HepG2 (cell line): ENCODE measurements around the gene MAST1. TPM values are rescaled to one million over a fixed set of nuclear protein-coding genes. Genes with fewer than 3 reads are reported as not detected.

Source experiments
- ATAD3A ChIP-seq: sonication (generic); formaldehyde crosslinking; IDR thresholded peaks from 2 replicates; pipeline ENCODE4 v1.4.0; 2020; ENCODE audit warnings: missing genetic modification reagents
- HNRNPL ChIP-seq: fragments of 200-400 bp; formaldehyde crosslinking; IDR thresholded peaks from 2 replicates; pipeline ENCODE4 v1.6.1; 2017; ENCODE audit warnings: mild to moderate bottlenecking, low read depth, low read length
- HOXA9 ChIP-seq: sonication (generic); formaldehyde crosslinking; IDR thresholded peaks from 2 replicates; pipeline ENCODE4 v1.8.1; 2022; ENCODE audit warnings: missing genetic modification reagents, mild to moderate bottlenecking, moderate library complexity, borderline replicate concordance
- KAT7 ChIP-seq: IDR thresholded peaks from 2 replicates; pipeline ENCODE4 v1.6.1; 2018; ENCODE audit warnings: borderline replicate concordance, missing compliant biosample characterization
- MAFG ChIP-seq: sonication (generic); formaldehyde crosslinking; IDR thresholded peaks from 2 replicates; pipeline ENCODE4 v1.5.1; 2020; ENCODE audit warnings: mild to moderate bottlenecking, missing genetic modification reagents
- MED8 ChIP-seq: sonication (generic); formaldehyde crosslinking; IDR thresholded peaks from 2 replicates; pipeline ENCODE4 v1.8.1; 2023; ENCODE audit warnings: mild to moderate bottlenecking, missing genetic modification reagents; ENCODE audit not compliant: insufficient replicate concordance
- PTBP1 ChIP-seq: fragments of 200-400 bp; formaldehyde crosslinking; IDR thresholded peaks from 2 replicates; pipeline ENCODE4 v1.6.1; 2018; ENCODE audit warnings: low read length, low read depth; ENCODE audit not compliant: poor library complexity, severe bottlenecking
- RFX3 ChIP-seq: IDR thresholded peaks from 2 replicates; pipeline ENCODE4 v1.6.1; 2016; ENCODE audit warnings: missing biosample characterization, missing genetic modification reagents
- SALL1 ChIP-seq: sonication (generic); formaldehyde crosslinking; IDR thresholded peaks from 2 replicates; pipeline ENCODE4 v1.8.0; 2022; ENCODE audit warnings: mild to moderate bottlenecking, missing genetic modification reagents
- SKI ChIP-seq: fragments of 450-650 bp; IDR thresholded peaks from one replicate; pipeline ENCODE4 v1.6.1; 2018; ENCODE audit warnings: mild to moderate bottlenecking; ENCODE audit not compliant: partially characterized antibody
- SMAD9 ChIP-seq: sonication (generic); formaldehyde crosslinking; IDR thresholded peaks from 2 replicates; pipeline ENCODE4 v1.5.1; 2020; ENCODE audit warnings: mild to moderate bottlenecking, missing genetic modification reagents
- ZMYM2 ChIP-seq: sonication (generic); formaldehyde crosslinking; IDR thresholded peaks from 2 replicates; pipeline ENCODE4 v1.8.0; 2022; ENCODE audit warnings: mild to moderate bottlenecking, missing genetic modification reagents
- ZNF577 ChIP-seq: sonication (generic); formaldehyde crosslinking; IDR thresholded peaks from 2 replicates; pipeline ENCODE4 v1.4.0; 2020; ENCODE audit warnings: mild to moderate bottlenecking, low read depth, missing genetic modification reagents, borderline replicate concordance
- polyA plus RNA-seq, 8 experiments: library from polyadenylated mRNA; depleted of rRNA in 3 of 8; stranded (reverse) in 7 of 8; unstranded in 1 of 8; fragments of >200 nt; fragmentation: Illumina TruSeq in 4 of 8; extraction: Trizol in 4 of 8; gene quantifications; 2 replicates each; pipeline versions ENCODE4 v1.2.1 to v1.2.3, GENCODE V29; 2011 to 2016; ENCODE audit warnings: low read depth in 4 of 8, missing spikeins in 1 of 8, mixed read lengths in 1 of 8; ENCODE audit not compliant: insufficient read depth in 1 of 8
- total RNA-seq, 5 experiments: library from RNA; depleted of rRNA; stranded (reverse); fragments of >200 nt; fragmentation: Illumina TruSeq; extraction: Trizol; gene quantifications; 2 replicates each; pipeline ENCODE4 v1.2.3, GENCODE V29; 2016; ENCODE audit warnings: low read depth in 1 of 5
- TF ChIP-seq, protein P1 (sequence below): sonication (generic); formaldehyde crosslinking; IDR thresholded peaks from 2 replicates; pipeline ENCODE4 v1.5.1; 2020; ENCODE audit warnings: missing genetic modification reagents, mild to moderate bottlenecking, borderline replicate concordance
- TF ChIP-seq, protein P2 (sequence below): sonication (generic); formaldehyde crosslinking; IDR thresholded peaks from 2 replicates; pipeline ENCODE4 v1.5.0; 2020; ENCODE audit warnings: missing genetic modification reagents
- TF ChIP-seq, protein P3 (sequence below): sonication (generic); formaldehyde crosslinking; IDR thresholded peaks from 2 replicates; pipeline ENCODE4 v1.5.1; 2020; ENCODE audit warnings: missing genetic modification reagents, mild to moderate bottlenecking, borderline replicate concordance
- TF ChIP-seq, protein P4 (sequence below): sonication (generic); formaldehyde crosslinking; IDR thresholded peaks from 2 replicates; pipeline ENCODE4 v1.5.0; 2020; ENCODE audit warnings: mild to moderate bottlenecking, missing genetic modification reagents, borderline replicate concordance

The MAST1 gene
- total and polyA plus RNA-seq, 2 of the 13 experiments (the other 11 are each of a cell fraction or from before 2014, with no cell fraction given): 0.73 to 4.7 TPM

DNA sequence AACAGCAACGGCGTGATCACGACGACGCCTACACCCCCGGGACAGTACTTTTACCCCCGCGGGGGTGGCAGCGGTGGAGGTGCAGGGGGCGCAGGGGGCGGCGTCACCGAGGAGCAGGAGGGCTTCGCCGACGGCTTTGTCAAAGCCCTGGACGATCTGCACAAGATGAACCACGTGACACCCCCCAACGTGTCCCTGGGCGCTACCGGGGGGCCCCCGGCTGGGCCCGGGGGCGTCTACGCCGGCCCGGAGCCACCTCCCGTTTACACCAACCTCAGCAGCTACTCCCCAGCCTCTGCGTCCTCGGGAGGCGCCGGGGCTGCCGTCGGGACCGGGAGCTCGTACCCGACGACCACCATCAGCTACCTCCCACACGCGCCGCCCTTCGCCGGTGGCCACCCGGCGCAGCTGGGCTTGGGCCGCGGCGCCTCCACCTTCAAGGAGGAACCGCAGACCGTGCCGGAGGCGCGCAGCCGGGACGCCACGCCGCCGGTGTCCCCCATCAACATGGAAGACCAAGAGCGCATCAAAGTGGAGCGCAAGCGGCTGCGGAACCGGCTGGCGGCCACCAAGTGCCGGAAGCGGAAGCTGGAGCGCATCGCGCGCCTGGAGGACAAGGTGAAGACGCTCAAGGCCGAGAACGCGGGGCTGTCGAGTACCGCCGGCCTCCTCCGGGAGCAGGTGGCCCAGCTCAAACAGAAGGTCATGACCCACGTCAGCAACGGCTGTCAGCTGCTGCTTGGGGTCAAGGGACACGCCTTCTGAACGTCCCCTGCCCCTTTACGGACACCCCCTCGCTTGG is 46.1 kb upstream of the MAST1 start (continued):
- TF ChIP-seq, protein P1, sequence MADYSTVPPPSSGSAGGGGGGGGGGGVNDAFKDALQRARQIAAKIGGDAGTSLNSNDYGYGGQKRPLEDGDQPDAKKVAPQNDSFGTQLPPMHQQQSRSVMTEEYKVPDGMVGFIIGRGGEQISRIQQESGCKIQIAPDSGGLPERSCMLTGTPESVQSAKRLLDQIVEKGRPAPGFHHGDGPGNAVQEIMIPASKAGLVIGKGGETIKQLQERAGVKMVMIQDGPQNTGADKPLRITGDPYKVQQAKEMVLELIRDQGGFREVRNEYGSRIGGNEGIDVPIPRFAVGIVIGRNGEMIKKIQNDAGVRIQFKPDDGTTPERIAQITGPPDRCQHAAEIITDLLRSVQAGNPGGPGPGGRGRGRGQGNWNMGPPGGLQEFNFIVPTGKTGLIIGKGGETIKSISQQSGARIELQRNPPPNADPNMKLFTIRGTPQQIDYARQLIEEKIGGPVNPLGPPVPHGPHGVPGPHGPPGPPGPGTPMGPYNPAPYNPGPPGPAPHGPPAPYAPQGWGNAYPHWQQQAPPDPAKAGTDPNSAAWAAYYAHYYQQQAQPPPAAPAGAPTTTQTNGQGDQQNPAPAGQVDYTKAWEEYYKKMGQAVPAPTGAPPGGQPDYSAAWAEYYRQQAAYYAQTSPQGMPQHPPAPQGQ (CRISPR knock-in tag): no peak
- TF ChIP-seq MAFG (CRISPR knock-in tag) (no peak), PTBP1 (no peak), ATAD3A (CRISPR knock-in tag) (no peak), SALL1 (CRISPR knock-in tag) (peak; percentile 71), ZMYM2 (no peak), SMAD9 (CRISPR knock-in tag) (no peak), KAT7 (CRISPR knock-in tag) (no peak), ZNF577 (CRISPR knock-in tag) (no peak), HNRNPL (no peak), SKI (no peak), HOXA9 (no peak), MED8 (peak; percentile 54), RFX3 (CRISPR knock-in tag) (no peak)
- TF ChIP-seq, protein P2, sequence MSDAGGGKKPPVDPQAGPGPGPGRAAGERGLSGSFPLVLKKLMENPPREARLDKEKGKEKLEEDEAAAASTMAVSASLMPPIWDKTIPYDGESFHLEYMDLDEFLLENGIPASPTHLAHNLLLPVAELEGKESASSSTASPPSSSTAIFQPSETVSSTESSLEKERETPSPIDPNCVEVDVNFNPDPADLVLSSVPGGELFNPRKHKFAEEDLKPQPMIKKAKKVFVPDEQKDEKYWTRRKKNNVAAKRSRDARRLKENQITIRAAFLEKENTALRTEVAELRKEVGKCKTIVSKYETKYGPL (CRISPR knock-in tag): no peak
- TF ChIP-seq, protein P3, sequence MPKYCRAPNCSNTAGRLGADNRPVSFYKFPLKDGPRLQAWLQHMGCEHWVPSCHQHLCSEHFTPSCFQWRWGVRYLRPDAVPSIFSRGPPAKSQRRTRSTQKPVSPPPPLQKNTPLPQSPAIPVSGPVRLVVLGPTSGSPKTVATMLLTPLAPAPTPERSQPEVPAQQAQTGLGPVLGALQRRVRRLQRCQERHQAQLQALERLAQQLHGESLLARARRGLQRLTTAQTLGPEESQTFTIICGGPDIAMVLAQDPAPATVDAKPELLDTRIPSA (CRISPR knock-in tag): no peak
- TF ChIP-seq, protein P4, sequence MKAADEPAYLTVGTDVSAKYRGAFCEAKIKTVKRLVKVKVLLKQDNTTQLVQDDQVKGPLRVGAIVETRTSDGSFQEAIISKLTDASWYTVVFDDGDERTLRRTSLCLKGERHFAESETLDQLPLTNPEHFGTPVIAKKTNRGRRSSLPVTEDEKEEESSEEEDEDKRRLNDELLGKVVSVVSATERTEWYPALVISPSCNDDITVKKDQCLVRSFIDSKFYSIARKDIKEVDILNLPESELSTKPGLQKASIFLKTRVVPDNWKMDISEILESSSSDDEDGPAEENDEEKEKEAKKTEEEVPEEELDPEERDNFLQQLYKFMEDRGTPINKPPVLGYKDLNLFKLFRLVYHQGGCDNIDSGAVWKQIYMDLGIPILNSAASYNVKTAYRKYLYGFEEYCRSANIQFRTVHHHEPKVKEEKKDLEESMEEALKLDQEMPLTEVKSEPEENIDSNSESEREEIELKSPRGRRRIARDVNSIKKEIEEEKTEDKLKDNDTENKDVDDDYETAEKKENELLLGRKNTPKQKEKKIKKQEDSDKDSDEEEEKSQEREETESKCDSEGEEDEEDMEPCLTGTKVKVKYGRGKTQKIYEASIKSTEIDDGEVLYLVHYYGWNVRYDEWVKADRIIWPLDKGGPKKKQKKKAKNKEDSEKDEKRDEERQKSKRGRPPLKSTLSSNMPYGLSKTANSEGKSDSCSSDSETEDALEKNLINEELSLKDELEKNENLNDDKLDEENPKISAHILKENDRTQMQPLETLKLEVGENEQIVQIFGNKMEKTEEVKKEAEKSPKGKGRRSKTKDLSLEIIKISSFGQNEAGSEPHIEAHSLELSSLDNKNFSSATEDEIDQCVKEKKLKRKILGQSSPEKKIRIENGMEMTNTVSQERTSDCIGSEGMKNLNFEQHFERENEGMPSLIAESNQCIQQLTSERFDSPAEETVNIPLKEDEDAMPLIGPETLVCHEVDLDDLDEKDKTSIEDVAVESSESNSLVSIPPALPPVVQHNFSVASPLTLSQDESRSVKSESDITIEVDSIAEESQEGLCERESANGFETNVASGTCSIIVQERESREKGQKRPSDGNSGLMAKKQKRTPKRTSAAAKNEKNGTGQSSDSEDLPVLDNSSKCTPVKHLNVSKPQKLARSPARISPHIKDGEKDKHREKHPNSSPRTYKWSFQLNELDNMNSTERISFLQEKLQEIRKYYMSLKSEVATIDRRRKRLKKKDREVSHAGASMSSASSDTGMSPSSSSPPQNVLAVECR: peak; percentile 86
